GM12872 (cell line): ENCODE measurements around the gene CASR.

Source experiments
- CTCF ChIP-seq: IDR thresholded peaks from 3 replicates; pipeline ENCODE4 v1.5.1; 2011; ENCODE audit warnings: low read depth, mild to moderate bottlenecking, low read length, moderate library complexity; ENCODE audit not compliant: insufficient read depth

The CASR gene

GRCh38 chr3:122169911-122170310, 13.6 kb upstream of the CASR start:
- TF ChIP-seq CTCF: no peak

- TF ChIP-seq CTCF: no peak
Observed at GRCh38 chr3:122178711-122179110, 4.8 kb upstream of the CASR start.

- TF ChIP-seq CTCF: no peak
Observed at GRCh38 chr3:122183893-122184590, 574 bp downstream of the CASR start.

GRCh38 chr3:122184591-122184929, 1.1 kb downstream of the CASR start:
- TF ChIP-seq CTCF: no peak

- no peak for TF ChIP-seq CTCF
Observed at GRCh38 chr3:122186372-122186771, 2.9 kb downstream of the CASR start.

GRCh38 chr3:122188737-122189136, 5.3 kb downstream of the CASR start:
- TF ChIP-seq CTCF: no peak

GRCh38 chr3:122189357-122189756, 5.9 kb downstream of the CASR start:
- TF ChIP-seq CTCF: no peak
